SK-N-SH (cell line): Measurements from ENCODE around the gene CCNF. TPM values are rescaled to one million over a fixed set of nuclear protein-coding genes. Genes with fewer than 3 reads are reported as not detected.

Experiments
- CTCF ChIA-PET: fragments of 300-600, 350-600 bp; formaldehyde crosslinking; extraction: SDS; loops from one replicate; lab custom pipeline; 2021; lab: Yijun Ruan, JAX
- POLR2A ChIA-PET: fragments of 350-600 bp; sonication (Branson Sonifier 250); formaldehyde crosslinking; extraction: SDS; loops from one replicate; lab custom pipeline; 2020; ENCODE audit warnings: antibody characterized with exemption, inconsistent platforms; lab: Yijun Ruan, JAX
- DNase-seq: peaks from one replicate; pipeline ENCODE4 v3.0.0; 2012
- H2AFZ ChIP-seq: fragments of 200-600 bp; sonication (generic); 2 replicates; pipeline ENCODE4 v1.8.1; 2016; ENCODE audit warnings: antibody characterized with exemption, mild to moderate bottlenecking, low read depth
- H3F3A ChIP-seq: fragments of 200-600 bp; sonication (generic); replicated peaks from 2 replicates; pipeline ENCODE3; 2016; ENCODE audit warnings: antibody characterized with exemption, mild to moderate bottlenecking; ENCODE audit not compliant: insufficient read depth
- H3K27ac ChIP-seq, 2 experiments: fragments of 200-500 bp in 1 of 2; fragments of 200-600 bp in 1 of 2; sonication (Bioruptor generic) in 1 of 2; sonication (generic), shearing (Covaris generic) in 1 of 2; 2 replicates each; pipeline versions ENCODE4 v1.5.1 to v1.6.1; 2014 to 2016; ENCODE audit warnings: low read depth in 2 of 2, inconsistent platforms in 1 of 2, low read length in 1 of 2, mild to moderate bottlenecking in 1 of 2, mixed read lengths in 1 of 2
- H3K27me3 ChIP-seq: fragments of 200-600 bp; sonication (generic), shearing (Covaris generic); 2 replicates; pipeline ENCODE4 v1.6.1; 2016; ENCODE audit warnings: mixed run types; ENCODE audit not compliant: insufficient read depth
- H3K36me3 ChIP-seq, 2 experiments: fragments of 200-500 bp in 1 of 2; fragments of 200-600 bp in 1 of 2; sonication (Bioruptor generic) in 1 of 2; sonication (generic) in 1 of 2; replicated peaks in 1 of 2; 2 replicates each; pipeline versions ENCODE3 to v1.5.1; 2014 to 2016; ENCODE audit warnings: low read length in 1 of 2, mild to moderate bottlenecking in 1 of 2; ENCODE audit not compliant: insufficient read depth in 2 of 2, control insufficient read depth in 1 of 2
- H3K4me1 ChIP-seq, 2 experiments: fragments of 200-500 bp in 1 of 2; fragments of 200-600 bp in 1 of 2; sonication (Bioruptor generic) in 1 of 2; sonication (generic), shearing (Covaris generic) in 1 of 2; 2 replicates each; pipeline versions ENCODE4 v1.5.1 to v1.6.1; 2014 to 2016; ENCODE audit warnings: low read depth in 1 of 2, low read length in 1 of 2, mixed run types in 1 of 2; ENCODE audit not compliant: insufficient read depth in 2 of 2, control insufficient read depth in 1 of 2
- H3K4me2 ChIP-seq: fragments of 200-600 bp; sonication (generic), shearing (Covaris generic); 2 replicates; pipeline ENCODE4 v1.6.1; 2017; ENCODE audit warnings: mixed run types
- H3K4me3 ChIP-seq, 2 experiments: fragments of 200-500 bp in 1 of 2; fragments of 200-600 bp in 1 of 2; sonication (Bioruptor generic) in 1 of 2; sonication (generic), shearing (Covaris generic) in 1 of 2; 2 replicates each; pipeline versions ENCODE4 v1.5.1 to v1.8.1; 2014 to 2016; ENCODE audit warnings: low read depth in 2 of 2, inconsistent platforms in 1 of 2, low read length in 1 of 2, mild to moderate bottlenecking in 1 of 2, mixed read lengths in 1 of 2, moderate library complexity in 1 of 2
- H3K79me2 ChIP-seq: fragments of 200-600 bp; sonication (generic); 2 replicates; pipeline ENCODE4 v1.8.1; 2017; ENCODE audit warnings: mild to moderate bottlenecking; ENCODE audit not compliant: insufficient read depth
- H3K9ac ChIP-seq: fragments of 200-600 bp; sonication (generic); 2 replicates; pipeline ENCODE4 v1.6.1; 2017; ENCODE audit warnings: mixed run types
- H3K9me2 ChIP-seq: fragments of 200-600 bp; sonication (generic); 2 replicates; pipeline ENCODE4 v1.6.1; 2017; ENCODE audit warnings: mixed run types
- H3K9me3 ChIP-seq: fragments of 200-600 bp; sonication (generic); 2 replicates; pipeline ENCODE4 v1.6.1; 2017; ENCODE audit warnings: mixed run types, mild to moderate bottlenecking, moderate library complexity
- H4K20me1 ChIP-seq: fragments of 200-600 bp; sonication (generic); 2 replicates; pipeline ENCODE4 v1.6.1; 2017; ENCODE audit warnings: mild to moderate bottlenecking, mixed run types; ENCODE audit not compliant: insufficient read depth
- CHD2 ChIP-seq: fragments of 150-350 bp; IDR thresholded peaks from 2 replicates; pipeline ENCODE4 v1.6.1; 2018; ENCODE audit warnings: low read length; ENCODE audit not compliant: partially characterized antibody
- EP300 ChIP-seq, 2 experiments: IDR thresholded peaks; 2 replicates each; pipeline versions ENCODE4 v1.4.0 to v1.6.1; 2012; ENCODE audit warnings: borderline replicate concordance in 1 of 2, low read depth in 1 of 2, low read length in 1 of 2
- EZH2phosphoT487 ChIP-seq: fragments of 200-600 bp; sonication (generic); IDR thresholded peaks from 2 replicates; pipeline ENCODE4 v1.6.1; 2017; ENCODE audit warnings: low read depth, mixed run types, mild to moderate bottlenecking, antibody characterized with exemption, moderate library complexity, borderline replicate concordance
- GABPA ChIP-seq: IDR thresholded peaks from 2 replicates; pipeline ENCODE4 v1.4.0; 2012; ENCODE audit warnings: low read depth, mild to moderate bottlenecking
- JUND ChIP-seq: IDR thresholded peaks from 2 replicates; pipeline ENCODE4 v1.4.0; 2012
- MEF2A ChIP-seq: IDR thresholded peaks from 2 replicates; pipeline ENCODE4 v1.4.0; 2012; ENCODE audit warnings: low read depth, borderline replicate concordance
- MXI1 ChIP-seq: IDR thresholded peaks from 2 replicates; pipeline ENCODE4 v1.6.1; 2012; ENCODE audit warnings: mild to moderate bottlenecking, low read depth, low read length, improper control_type of control experiment
- SMC3 ChIP-seq: IDR thresholded peaks from 2 replicates; pipeline ENCODE4 v1.6.1; 2012; ENCODE audit warnings: low read depth, low read length, improper control_type of control experiment
- TAF1 ChIP-seq: IDR thresholded peaks from 2 replicates; pipeline ENCODE4 v1.6.1; 2012; ENCODE audit warnings: low read depth, mild to moderate bottlenecking, low read length, moderate library complexity, borderline replicate concordance
- YY1 ChIP-seq: IDR thresholded peaks from 2 replicates; pipeline ENCODE4 v1.4.0; 2012; ENCODE audit warnings: low read depth, mild to moderate bottlenecking
- WGBS: methylation state at CpG from one replicate; pipeline ENCODE4 v1.1.6; 2017; ENCODE audit warnings: low lambda C conversion rate; 5-methylcytosine and 5-hydroxymethylcytosine counted together
- polyA plus RNA-seq, 3 experiments: library from polyadenylated mRNA; depleted of rRNA; stranded (reverse); fragments of >200 nt; gene quantifications; 2 replicates each; pipeline ENCODE4 v1.2.3, GENCODE V29; 2012
- TF ChIP-seq, protein P1 (sequence below): fragments of 150-350 bp; IDR thresholded peaks from 2 replicates; pipeline ENCODE4 v1.6.1; 2016; ENCODE audit warnings: mild to moderate bottlenecking, low read depth, low read length
- TF ChIP-seq, protein P2 (sequence below): IDR thresholded peaks from 2 replicates; pipeline ENCODE4 v1.6.1; 2012; ENCODE audit warnings: mild to moderate bottlenecking, low read depth, low read length, moderate library complexity
- TF ChIP-seq, protein P3 (sequence below): IDR thresholded peaks from 2 replicates; pipeline ENCODE4; 2012

The CCNF gene
- polyA plus RNA-seq, 1 of the 3 experiments (the other 2 are of a cell fraction) = 4.6 TPM

DNA sequence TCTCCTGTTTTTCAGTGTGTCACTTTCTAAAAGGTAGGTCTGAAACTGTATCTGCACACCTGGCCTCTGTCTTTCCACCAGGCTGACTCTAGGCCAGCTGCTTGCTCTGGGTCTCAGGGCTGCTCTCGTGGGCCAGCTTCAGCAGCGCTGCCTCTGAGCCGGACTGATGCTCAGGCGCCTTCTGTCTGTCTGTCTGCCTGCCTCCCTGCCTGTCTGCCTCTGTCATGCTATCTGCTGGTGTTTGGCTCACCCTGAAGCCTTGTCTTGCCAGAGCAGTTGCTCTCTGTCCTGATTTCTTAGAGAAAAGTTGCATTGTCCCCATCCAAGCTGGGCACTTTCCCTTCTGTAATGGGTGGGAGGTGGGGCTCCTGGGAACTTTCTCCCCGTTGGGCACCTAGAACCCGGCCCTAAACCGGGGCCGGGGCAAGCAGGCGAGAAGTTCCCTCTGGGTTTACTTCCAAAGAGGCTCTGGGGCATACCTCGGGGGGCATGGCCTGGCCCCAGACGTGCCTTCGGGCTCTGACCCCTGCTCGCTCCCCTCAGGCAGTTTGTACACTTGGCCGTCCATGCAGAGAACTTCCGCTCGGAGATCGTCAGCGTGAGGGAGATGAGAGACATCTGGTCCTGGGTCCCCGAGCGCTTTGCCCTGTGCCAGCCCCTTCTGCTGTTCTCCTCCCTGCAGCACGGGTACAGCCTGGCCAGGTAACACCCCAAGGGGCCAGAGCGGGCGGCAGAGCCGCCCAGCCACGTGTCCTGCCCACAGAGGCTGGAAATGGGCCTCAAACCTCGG, 68.6 kb downstream of the CCNF start:
- Histone ChIP-seq H2AFZ (no peak overlapping the region), H3K36me3 (peaks cover 0 to 16% of the 10 kb centered on the region in 2 experiments), H3K27ac (peak overlapping the region in 1 of 2 experiments; percentile 72; a peak in 2 of 4 replicates), H3K27me3 (no peaks in the 10 kb centered on the region), H3F3A (no peaks in the 10 kb centered on the region), H3K9ac (no peak overlapping the region), H3K79me2 (no peaks in the 10 kb centered on the region), H3K4me3 (no peak overlapping the region), H3K4me2 (no peak overlapping the region), H3K9me3 (no peaks in the 10 kb centered on the region), H4K20me1 (0 out of 2 replicates have a peak, but pooled peaks cover 4% of the 10 kb centered on the region)
- POLR2A ChIA-PET = interaction anchor here (0.5 to 0.8 kb wide), 3 partner anchors 29 to 502 kb away, joined by 3 to 5 read pairs (median 3); no protein-coding TSS in a partner anchor
- CTCF ChIA-PET = interaction anchor here (1.0 to 4.3 kb wide), 7 partner anchors 11 to 157 kb away, joined by 3 to 95 read pairs (median 5); partner anchors contain the start of genes ABCA3, NTN3, TBC1D24 and TEDC2
- no peak for DNase-seq
- 91% methylated on average over 13 of the region's 26 CpGs for WGBS
- no peak for TF ChIP-seq CHD2
- TF ChIP-seq, protein P1, sequence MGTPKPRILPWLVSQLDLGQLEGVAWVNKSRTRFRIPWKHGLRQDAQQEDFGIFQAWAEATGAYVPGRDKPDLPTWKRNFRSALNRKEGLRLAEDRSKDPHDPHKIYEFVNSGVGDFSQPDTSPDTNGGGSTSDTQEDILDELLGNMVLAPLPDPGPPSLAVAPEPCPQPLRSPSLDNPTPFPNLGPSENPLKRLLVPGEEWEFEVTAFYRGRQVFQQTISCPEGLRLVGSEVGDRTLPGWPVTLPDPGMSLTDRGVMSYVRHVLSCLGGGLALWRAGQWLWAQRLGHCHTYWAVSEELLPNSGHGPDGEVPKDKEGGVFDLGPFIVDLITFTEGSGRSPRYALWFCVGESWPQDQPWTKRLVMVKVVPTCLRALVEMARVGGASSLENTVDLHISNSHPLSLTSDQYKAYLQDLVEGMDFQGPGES = no peak
- TF ChIP-seq, protein P2, sequence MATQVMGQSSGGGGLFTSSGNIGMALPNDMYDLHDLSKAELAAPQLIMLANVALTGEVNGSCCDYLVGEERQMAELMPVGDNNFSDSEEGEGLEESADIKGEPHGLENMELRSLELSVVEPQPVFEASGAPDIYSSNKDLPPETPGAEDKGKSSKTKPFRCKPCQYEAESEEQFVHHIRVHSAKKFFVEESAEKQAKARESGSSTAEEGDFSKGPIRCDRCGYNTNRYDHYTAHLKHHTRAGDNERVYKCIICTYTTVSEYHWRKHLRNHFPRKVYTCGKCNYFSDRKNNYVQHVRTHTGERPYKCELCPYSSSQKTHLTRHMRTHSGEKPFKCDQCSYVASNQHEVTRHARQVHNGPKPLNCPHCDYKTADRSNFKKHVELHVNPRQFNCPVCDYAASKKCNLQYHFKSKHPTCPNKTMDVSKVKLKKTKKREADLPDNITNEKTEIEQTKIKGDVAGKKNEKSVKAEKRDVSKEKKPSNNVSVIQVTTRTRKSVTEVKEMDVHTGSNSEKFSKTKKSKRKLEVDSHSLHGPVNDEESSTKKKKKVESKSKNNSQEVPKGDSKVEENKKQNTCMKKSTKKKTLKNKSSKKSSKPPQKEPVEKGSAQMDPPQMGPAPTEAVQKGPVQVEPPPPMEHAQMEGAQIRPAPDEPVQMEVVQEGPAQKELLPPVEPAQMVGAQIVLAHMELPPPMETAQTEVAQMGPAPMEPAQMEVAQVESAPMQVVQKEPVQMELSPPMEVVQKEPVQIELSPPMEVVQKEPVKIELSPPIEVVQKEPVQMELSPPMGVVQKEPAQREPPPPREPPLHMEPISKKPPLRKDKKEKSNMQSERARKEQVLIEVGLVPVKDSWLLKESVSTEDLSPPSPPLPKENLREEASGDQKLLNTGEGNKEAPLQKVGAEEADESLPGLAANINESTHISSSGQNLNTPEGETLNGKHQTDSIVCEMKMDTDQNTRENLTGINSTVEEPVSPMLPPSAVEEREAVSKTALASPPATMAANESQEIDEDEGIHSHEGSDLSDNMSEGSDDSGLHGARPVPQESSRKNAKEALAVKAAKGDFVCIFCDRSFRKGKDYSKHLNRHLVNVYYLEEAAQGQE = no peak
- no peak for TF ChIP-seq TAF1
- TF ChIP-seq, protein P3, sequence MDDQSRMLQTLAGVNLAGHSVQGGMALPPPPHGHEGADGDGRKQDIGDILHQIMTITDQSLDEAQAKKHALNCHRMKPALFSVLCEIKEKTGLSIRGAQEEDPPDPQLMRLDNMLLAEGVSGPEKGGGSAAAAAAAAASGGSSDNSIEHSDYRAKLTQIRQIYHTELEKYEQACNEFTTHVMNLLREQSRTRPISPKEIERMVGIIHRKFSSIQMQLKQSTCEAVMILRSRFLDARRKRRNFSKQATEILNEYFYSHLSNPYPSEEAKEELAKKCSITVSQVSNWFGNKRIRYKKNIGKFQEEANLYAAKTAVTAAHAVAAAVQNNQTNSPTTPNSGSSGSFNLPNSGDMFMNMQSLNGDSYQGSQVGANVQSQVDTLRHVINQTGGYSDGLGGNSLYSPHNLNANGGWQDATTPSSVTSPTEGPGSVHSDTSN = no peak
- no peak for TF ChIP-seq YY1
- no peak for TF ChIP-seq EP300 (IDR thresholded peaks at IDR 0.05; ENCODE audit: borderline replicate concordance in 1 of 2, low read depth in 1 of 2, low read length in 1 of 2)
- no peak for TF ChIP-seq MXI1
- TF ChIP-seq SMC3 = no peak
- no peak for TF ChIP-seq MEF2A
- TF ChIP-seq JUND = no peak
- TF ChIP-seq EZH2phosphoT487 = no peak
- TF ChIP-seq GABPA = no peak
- TF ChIP-seq, all 33 proteins: peak for 0
- Histone ChIP-seq H3K9me2 (no peaks in the 10 kb centered on the region), H3K4me1 (peaks cover 0 to 27% of the 10 kb centered on the region in 2 experiments; a peak in 1 of 4 replicates)
